HEK293 (cell line): ENCODE results near the gene TTLL5.

Experiments
- GLIS1 ChIP-seq: fragments of 450-650 bp; formaldehyde crosslinking; IDR thresholded peaks from 2 replicates; pipeline ENCODE4 v1.5.1; 2016; ENCODE audit warnings: missing biosample characterization, missing genetic modification characterization
- MZF1 ChIP-seq: fragments of 450-650 bp; formaldehyde crosslinking; IDR thresholded peaks from 2 replicates; pipeline ENCODE4 v1.5.1; 2017; ENCODE audit warnings: missing biosample characterization, missing genetic modification characterization, borderline replicate concordance
- OSR2 ChIP-seq: fragments of 450-650 bp; formaldehyde crosslinking; IDR thresholded peaks from 2 replicates; pipeline ENCODE4 v1.5.1; 2016; ENCODE audit warnings: missing biosample characterization, missing genetic modification characterization
- SALL2 ChIP-seq: fragments of 450-650 bp; formaldehyde crosslinking; IDR thresholded peaks from 2 replicates; pipeline ENCODE4 v1.5.0; 2017; ENCODE audit warnings: missing biosample characterization, mild to moderate bottlenecking, missing genetic modification characterization, borderline replicate concordance
- ZBTB21 ChIP-seq: fragments of 450-650 bp; formaldehyde crosslinking; IDR thresholded peaks from 2 replicates; pipeline ENCODE4 v1.5.1; 2017; ENCODE audit warnings: missing biosample characterization, missing genetic modification characterization
- ZBTB8A ChIP-seq: fragments of 450-650 bp; formaldehyde crosslinking; IDR thresholded peaks from 2 replicates; pipeline ENCODE4 v1.5.1; 2016; ENCODE audit warnings: missing biosample characterization, missing genetic modification characterization
- ZFP37 ChIP-seq: fragments of 450-650 bp; formaldehyde crosslinking; IDR thresholded peaks from 2 replicates; pipeline ENCODE4 v1.5.1; 2016; ENCODE audit warnings: missing biosample characterization, missing genetic modification characterization
- ZNF10 ChIP-seq: fragments of 450-650 bp; formaldehyde crosslinking; IDR thresholded peaks from 2 replicates; pipeline ENCODE4 v1.5.1; 2017; ENCODE audit warnings: missing biosample characterization, missing genetic modification characterization
- ZNF155 ChIP-seq: fragments of 450-650 bp; formaldehyde crosslinking; IDR thresholded peaks from 2 replicates; pipeline ENCODE4 v1.5.1; 2016; ENCODE audit warnings: missing biosample characterization, missing genetic modification characterization
- ZNF169 ChIP-seq: fragments of 450-650 bp; formaldehyde crosslinking; IDR thresholded peaks from 2 replicates; pipeline ENCODE4 v1.5.1; 2016; ENCODE audit warnings: missing biosample characterization, missing genetic modification characterization
- ZNF23 ChIP-seq: fragments of 450-650 bp; formaldehyde crosslinking; IDR thresholded peaks from 2 replicates; pipeline ENCODE4 v1.5.1; 2016; ENCODE audit warnings: missing biosample characterization, missing genetic modification characterization, borderline replicate concordance
- ZNF292 ChIP-seq: fragments of 450-650 bp; formaldehyde crosslinking; IDR thresholded peaks from 2 replicates; pipeline ENCODE4 v1.5.1; 2016; ENCODE audit warnings: low read depth, missing biosample characterization, missing genetic modification characterization, borderline replicate concordance
- ZNF302 ChIP-seq: fragments of 450-650 bp; formaldehyde crosslinking; IDR thresholded peaks from 2 replicates; pipeline ENCODE4 v1.5.1; 2016; ENCODE audit warnings: missing biosample characterization, missing genetic modification characterization, low read depth
- ZNF350 ChIP-seq: fragments of 450-650 bp; formaldehyde crosslinking; IDR thresholded peaks from 2 replicates; pipeline ENCODE4 v1.5.0; 2017; ENCODE audit warnings: missing biosample characterization, mild to moderate bottlenecking, missing genetic modification characterization
- ZNF629 ChIP-seq: fragments of 450-650 bp; formaldehyde crosslinking; IDR thresholded peaks from 2 replicates; pipeline ENCODE4 v1.5.1; 2017; ENCODE audit warnings: missing biosample characterization, missing genetic modification characterization
- ZNF707 ChIP-seq: fragments of 450-650 bp; formaldehyde crosslinking; IDR thresholded peaks from 2 replicates; pipeline ENCODE4 v1.5.1; 2016; ENCODE audit warnings: missing biosample characterization, missing genetic modification characterization
- ZXDB ChIP-seq: fragments of 450-650 bp; formaldehyde crosslinking; IDR thresholded peaks from 2 replicates; pipeline ENCODE4 v1.5.1; 2016; ENCODE audit warnings: missing biosample characterization, missing genetic modification characterization
- TF ChIP-seq, protein P1 (sequence below): fragments of 450-650 bp; formaldehyde crosslinking; IDR thresholded peaks from 2 replicates; pipeline ENCODE4 v1.5.1; 2016; ENCODE audit warnings: missing biosample characterization, missing genetic modification characterization
- TF ChIP-seq, protein P2 (sequence below): fragments of 450-650 bp; formaldehyde crosslinking; IDR thresholded peaks from 2 replicates; pipeline ENCODE4; 2016; ENCODE audit warnings: missing biosample characterization, missing genetic modification characterization
- TF ChIP-seq, protein P3 (sequence below): fragments of 450-650 bp; formaldehyde crosslinking; IDR thresholded peaks from 2 replicates; pipeline ENCODE4 v1.5.1; 2017; ENCODE audit warnings: missing biosample characterization, mild to moderate bottlenecking, missing genetic modification characterization, moderate library complexity
- TF ChIP-seq, protein P4 (sequence below): fragments of 450-650 bp; formaldehyde crosslinking; IDR thresholded peaks from 2 replicates; pipeline ENCODE4 v1.5.1; 2017; ENCODE audit warnings: missing biosample characterization, missing genetic modification characterization
- TF ChIP-seq, protein P5 (sequence below): fragments of 450-650 bp; formaldehyde crosslinking; IDR thresholded peaks from 2 replicates; pipeline ENCODE4 v1.5.1; 2016; ENCODE audit warnings: missing biosample characterization, missing genetic modification characterization

TTLL5 gene

DNA sequence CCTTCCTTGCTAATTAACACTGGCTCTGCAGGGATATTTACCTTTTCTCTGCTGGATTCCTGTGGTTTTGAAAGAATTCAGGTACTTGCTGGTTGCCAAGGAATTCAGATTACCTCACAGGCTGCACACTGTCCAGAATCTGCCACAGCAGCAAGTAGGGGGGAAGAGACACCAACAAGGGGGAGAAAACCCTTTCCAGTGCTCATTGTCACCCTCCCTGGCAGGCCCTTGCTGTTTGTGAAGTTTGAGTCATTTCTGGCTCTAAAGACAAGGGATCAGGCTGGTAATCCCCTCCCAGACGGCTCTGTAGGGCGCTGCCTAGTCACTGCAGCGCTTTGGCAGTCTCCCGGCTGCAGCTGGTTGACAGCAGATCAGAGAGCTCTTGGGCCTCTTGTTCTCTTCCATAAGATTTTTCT is 50.8 kb downstream of the TTLL5 start (continued):
- TF ChIP-seq ZNF10 (tag by site-specific recombination) (no peak), ZBTB21 (0 out of 2 replicates have a peak, but pooled peaks have one; percentile 19), ZBTB8A (no peak), ZXDB (tag by site-specific recombination) (peak; percentile 18; the same call in 1 of the 2 replicates), ZNF707 (tag by site-specific recombination) (no peak), GLIS1 (tag by site-specific recombination) (peak; percentile 94), ZNF350 (no peak), SALL2 (no peak), ZNF302 (tag by site-specific recombination) (no peak), ZFP37 (tag by site-specific recombination) (0 out of 2 replicates have a peak, but pooled peaks have one; percentile 38), ZNF292 (tag by site-specific recombination) (no peak), OSR2 (tag by site-specific recombination) (peak; percentile 49; the same call in 1 of the 2 replicates), ZNF169 (no peak), ZNF155 (tag by site-specific recombination) (no peak), ZNF629 (tag by site-specific recombination) (peak; percentile 51; the same call in 1 of the 2 replicates), ZNF23 (tag by site-specific recombination) (no peak), MZF1 (tag by site-specific recombination) (peak; percentile 74; the same call in 1 of the 2 replicates)
- TF ChIP-seq, protein P1, sequence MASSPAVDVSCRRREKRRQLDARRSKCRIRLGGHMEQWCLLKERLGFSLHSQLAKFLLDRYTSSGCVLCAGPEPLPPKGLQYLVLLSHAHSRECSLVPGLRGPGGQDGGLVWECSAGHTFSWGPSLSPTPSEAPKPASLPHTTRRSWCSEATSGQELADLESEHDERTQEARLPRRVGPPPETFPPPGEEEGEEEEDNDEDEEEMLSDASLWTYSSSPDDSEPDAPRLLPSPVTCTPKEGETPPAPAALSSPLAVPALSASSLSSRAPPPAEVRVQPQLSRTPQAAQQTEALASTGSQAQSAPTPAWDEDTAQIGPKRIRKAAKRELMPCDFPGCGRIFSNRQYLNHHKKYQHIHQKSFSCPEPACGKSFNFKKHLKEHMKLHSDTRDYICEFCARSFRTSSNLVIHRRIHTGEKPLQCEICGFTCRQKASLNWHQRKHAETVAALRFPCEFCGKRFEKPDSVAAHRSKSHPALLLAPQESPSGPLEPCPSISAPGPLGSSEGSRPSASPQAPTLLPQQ (tag by site-specific recombination): 0 out of 2 replicates have a peak, but pooled peaks have one; percentile 17
- TF ChIP-seq, protein P2, sequence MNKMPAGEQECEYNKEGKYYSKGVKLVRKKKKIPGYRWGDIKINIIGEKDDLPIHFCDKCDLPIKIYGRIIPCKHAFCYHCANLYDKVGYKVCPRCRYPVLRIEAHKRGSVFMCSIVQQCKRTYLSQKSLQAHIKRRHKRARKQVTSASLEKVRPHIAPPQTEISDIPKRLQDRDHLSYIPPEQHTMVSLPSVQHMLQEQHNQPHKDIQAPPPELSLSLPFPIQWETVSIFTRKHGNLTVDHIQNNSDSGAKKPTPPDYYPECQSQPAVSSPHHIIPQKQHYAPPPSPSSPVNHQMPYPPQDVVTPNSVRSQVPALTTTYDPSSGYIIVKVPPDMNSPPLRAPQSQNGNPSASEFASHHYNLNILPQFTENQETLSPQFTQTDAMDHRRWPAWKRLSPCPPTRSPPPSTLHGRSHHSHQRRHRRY (tag by site-specific recombination): no peak
- TF ChIP-seq, protein P3, sequence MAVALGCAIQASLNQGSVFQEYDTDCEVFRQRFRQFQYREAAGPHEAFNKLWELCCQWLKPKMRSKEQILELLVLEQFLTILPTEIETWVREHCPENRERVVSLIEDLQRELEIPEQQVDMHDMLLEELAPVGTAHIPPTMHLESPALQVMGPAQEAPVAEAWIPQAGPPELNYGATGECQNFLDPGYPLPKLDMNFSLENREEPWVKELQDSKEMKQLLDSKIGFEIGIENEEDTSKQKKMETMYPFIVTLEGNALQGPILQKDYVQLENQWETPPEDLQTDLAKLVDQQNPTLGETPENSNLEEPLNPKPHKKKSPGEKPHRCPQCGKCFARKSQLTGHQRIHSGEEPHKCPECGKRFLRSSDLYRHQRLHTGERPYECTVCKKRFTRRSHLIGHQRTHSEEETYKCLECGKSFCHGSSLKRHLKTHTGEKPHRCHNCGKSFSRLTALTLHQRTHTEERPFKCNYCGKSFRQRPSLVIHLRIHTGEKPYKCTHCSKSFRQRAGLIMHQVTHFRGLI (tag by site-specific recombination): no peak; the same call in 1 of the 2 replicates
- TF ChIP-seq, protein P4, sequence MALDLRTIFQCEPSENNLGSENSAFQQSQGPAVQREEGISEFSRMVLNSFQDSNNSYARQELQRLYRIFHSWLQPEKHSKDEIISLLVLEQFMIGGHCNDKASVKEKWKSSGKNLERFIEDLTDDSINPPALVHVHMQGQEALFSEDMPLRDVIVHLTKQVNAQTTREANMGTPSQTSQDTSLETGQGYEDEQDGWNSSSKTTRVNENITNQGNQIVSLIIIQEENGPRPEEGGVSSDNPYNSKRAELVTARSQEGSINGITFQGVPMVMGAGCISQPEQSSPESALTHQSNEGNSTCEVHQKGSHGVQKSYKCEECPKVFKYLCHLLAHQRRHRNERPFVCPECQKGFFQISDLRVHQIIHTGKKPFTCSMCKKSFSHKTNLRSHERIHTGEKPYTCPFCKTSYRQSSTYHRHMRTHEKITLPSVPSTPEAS (tag by site-specific recombination): no peak
- TF ChIP-seq, protein P5, sequence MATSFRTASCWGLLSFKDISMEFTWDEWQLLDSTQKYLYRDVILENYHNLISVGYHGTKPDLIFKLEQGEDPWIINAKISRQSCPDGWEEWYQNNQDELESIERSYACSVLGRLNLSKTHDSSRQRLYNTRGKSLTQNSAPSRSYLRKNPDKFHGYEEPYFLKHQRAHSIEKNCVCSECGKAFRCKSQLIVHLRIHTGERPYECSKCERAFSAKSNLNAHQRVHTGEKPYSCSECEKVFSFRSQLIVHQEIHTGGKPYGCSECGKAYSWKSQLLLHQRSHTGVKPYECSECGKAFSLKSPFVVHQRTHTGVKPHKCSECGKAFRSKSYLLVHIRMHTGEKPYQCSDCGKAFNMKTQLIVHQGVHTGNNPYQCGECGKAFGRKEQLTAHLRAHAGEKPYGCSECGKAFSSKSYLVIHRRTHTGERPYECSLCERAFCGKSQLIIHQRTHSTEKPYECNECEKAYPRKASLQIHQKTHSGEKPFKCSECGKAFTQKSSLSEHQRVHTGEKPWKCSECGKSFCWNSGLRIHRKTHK (tag by site-specific recombination): no peak
